Measurements from ENCODE around the gene IGFLR1.
A peak's percentile ranks its signal among the peaks of the same experiment; 100 is the strongest.

The IGFLR1 gene

DNA sequence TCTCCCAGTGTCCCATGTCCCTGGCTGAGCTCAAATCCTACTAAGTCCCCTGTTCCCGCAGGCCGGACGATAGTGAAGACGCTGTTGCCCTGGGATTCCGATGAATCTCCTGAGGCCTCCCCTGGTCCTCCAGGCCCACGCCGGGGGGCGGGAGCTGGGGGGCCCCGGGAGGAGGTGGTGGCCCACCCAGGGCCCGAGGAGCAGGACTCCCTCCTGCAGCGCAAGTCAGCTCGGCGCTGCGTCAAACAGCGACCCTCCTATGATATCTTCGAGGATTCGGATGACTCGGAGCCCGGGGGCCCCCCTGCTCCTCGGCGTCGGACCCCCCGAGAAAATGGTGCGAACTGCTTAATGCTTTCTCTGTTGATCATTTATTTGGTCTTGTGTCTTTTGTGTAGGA lies 18.6 kb downstream of the IGFLR1 start:
- no peak for DNase-seq

DNA sequence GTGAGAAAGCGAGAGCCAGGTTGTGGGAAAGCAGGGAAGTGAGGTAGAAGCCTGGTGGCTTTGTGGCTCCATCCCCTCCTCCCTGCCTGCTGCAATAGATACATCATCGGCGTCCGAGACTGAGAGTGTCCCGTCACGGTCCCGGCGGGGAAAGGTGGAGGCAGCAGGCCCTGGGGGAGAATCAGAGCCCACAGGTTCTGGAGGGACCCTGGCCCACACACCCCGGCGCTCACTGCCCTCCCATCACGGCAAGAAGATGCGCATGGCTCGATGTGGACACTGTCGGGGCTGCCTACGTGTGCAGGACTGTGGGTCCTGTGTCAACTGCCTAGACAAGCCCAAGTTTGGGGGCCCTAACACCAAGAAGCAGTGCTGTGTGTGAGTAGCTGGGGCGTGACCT lies 19.4 kb downstream of the IGFLR1 start:
- DNase-seq = no peak

DNA sequence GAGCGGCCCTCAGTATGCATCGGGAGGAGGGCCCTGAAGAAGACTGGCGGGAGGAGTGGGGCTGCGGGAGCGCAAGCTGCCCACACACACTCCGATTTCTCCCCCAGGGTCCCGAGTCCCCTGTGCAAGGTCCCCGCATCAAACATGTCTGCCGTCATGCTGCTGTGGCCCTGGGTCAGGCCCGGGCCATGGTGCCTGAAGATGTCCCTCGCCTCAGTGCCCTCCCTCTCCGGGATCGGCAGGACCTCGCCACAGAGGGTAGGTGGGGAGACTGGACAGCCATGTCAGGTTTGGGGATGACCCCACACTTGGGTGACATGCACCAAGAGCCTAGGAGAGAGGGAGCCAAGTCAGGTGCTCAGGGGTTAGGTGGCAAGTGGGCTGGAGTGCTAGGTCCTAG lies 19.8 kb downstream of the IGFLR1 start:
- DNase-seq = no peak

DNA sequence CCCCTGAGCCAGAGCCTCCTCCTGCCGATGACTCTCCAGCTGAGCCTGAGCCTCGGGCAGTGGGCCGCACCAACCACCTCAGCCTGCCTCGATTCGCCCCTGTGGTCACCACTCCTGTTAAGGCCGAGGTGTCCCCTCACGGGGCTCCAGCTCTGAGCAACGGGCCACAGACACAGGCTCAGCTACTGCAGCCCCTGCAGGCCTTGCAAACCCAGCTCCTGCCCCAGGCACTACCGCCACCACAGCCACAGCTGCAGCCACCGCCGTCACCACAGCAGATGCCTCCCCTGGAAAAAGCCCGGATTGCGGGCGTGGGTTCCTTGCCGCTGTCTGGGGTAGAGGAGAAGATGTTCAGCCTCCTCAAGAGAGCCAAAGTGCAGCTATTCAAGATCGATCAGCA lies 20.9 kb downstream of the IGFLR1 start:
- DNase-seq = no peak

DNA sequence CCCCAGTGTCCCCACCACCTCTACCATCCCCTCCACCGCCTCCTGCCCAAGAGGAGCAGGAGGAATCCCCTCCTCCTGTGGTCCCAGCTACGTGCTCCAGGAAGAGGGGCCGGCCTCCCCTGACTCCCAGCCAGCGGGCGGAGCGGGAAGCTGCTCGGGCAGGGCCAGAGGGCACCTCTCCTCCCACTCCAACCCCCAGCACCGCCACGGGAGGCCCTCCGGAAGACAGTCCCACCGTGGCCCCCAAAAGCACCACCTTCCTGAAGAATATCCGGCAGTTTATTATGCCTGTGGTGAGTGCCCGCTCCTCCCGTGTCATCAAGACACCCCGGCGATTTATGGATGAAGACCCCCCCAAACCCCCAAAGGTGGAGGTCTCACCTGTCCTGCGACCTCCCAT lies 21.6 kb downstream of the IGFLR1 start:
- no peak for DNase-seq

DNA sequence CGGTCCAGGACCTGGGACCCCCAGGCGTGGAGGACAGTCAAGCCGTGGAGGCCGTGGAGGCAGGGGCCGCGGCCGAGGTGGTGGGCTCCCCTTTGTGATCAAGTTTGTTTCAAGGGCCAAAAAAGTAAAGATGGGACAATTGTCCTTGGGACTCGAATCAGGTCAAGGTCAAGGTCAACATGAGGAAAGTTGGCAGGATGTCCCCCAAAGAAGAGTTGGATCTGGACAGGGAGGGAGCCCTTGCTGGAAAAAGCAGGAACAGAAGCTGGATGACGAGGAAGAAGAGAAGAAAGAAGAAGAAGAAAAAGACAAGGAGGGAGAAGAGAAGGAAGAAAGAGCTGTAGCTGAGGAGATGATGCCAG lies 22.1 kb downstream of the IGFLR1 start:
- no peak for DNase-seq

DNA sequence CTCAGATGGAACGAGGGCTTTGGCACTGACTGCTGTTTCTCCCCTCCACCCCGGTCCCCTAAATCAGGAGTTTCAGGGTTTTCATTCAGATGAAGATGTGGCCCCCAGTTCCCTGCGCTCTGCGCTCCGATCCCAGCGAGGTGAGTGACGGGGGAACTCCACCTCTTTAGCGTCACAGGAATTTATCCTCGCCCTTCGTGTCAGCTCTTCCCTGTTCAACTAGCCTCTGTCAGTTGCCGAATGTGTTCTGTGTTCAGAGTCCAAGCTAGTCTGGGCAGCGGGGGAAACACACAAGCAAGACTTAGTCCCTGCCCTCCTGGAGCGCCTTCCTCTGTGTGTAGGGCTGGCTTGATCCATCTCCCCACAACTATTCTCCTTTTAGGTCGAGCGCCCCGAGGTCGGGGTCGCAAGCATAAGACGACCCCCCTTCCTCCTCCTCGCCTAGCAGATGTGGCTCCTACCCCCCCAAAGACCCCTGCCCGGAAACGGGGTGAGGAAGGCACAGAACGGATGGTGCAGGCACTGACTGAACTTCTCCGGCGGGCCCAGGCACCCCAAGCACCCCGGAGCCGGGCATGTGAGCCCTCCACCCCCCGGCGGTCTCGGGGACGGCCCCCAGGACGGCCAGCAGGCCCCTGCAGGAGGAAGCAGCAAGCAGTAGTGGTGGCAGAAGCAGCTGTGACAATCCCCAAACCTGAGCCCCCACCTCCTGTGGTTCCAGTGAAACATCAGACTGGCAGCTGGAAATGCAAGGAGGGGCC lies 22.7 kb downstream of the IGFLR1 start:
- DNase-seq = no peak

DNA sequence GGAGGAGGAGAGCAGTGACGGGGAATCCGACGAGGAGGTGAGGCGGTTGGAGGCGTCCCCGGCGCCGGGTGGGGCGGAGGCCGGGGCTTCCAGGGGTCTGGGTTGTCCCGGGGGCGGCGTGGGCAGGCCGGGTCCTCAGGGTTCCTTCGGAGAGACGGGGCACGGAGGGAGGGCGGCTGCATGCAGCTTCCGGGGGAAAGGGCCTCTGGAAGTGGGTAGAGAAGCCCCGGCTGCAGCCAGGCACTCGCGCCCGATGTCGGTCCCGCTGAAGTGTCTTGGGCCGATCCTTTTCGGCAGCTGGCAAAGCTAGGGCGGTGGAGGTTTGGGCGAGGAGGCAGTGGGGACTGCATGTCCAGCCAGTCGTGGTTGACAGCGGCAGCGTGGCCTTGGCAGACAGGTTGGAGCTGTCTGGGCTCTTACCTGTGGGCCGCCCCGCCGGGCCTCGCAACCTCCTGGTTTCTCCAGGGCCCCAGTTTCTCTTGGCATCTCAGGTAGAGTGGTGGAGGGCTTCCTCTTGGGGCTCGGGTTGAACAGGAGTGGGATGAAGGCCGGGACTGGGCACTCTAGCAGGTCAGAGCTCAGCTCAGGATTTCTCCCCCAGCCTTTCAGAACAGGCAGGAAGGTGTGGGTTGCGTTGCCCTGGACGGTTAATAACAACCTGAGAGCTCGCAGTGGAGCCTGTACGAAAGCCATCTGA lies 23.8 kb downstream of the IGFLR1 start:
- DNase-seq = peak in 3 of 5 donors; percentile 32 to 51 (median 37)

DNA sequence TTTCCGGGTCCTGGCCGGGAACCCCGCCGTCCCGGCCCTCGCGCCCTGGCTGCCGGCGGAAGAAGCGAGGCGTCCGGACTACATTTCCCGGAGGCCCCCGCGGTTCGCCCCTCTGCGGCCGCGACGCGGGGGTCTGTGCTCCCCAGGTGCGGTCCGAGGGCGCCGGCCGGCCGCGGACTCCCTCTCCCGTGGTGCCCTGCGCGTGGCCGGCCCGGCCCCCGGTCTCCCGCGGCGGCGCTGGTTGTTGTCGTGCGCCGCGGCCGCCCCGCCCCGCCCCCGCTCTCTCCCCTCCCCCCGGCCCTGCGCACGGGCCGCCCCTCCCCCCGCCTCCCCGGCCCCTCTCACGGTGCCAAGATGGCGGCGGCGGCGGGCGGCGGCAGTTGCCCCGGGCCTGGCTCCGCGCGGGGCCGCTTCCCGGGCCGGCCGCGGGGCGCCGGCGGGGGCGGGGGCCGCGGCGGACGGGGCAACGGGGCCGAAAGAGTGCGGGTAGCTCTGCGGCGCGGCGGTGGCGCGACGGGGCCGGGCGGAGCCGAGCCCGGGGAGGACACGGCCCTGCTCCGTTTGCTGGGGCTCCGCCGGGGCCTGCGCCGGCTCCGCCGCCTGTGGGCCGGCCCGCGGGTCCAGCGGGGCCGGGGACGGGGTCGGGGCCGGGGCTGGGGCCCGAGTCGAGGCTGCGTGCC lies 24.4 kb downstream of the IGFLR1 start, which contains the start of gene KMT2B:
TSS of gene KMT2B (plus strand) at position 339 of the 680 bp plus-strand sequence. CDS start at position 355, 16 bp downstream.
- no peak for DNase-seq

DNA sequence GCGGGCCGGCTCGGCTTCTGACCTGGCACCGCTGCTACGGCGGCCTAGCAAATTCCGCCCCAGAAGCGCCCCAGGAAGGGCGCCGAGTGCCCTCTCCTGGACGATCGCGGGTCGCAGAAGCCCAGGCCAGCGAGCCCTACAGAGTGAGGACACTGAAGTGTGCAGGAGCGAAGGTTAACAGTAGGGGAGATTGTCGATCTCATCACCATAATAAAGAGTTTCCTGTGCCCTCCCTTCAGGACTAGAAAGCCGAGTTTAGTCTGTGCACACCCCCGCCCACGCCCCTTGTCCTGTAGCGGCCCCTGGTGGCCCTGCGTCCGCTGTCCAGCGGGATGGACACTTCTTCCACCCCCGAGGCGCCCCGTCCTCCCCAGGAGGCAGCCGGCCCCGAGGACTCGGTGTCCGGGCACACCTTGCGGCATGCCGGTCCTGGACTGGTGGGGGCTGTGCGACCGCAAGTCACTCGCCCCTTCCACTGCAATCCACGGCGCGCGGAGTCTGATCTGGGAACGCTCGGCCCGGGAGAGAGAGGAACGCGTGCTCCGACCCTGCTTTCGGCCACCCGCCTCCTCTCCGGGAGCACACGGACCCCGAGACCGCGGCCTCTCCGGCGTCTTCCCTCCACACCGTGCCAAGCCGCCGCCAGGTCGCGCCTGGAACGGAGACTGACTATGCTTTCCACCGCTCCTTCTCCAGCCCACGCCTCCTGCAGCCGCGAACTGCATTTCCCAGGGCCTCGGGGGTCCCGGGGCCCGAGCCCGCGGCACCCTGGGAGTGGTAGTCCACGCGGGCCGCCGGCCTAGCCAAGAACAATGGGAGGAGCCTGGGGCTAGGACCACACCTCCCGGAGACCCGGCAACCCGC lies 25.2 kb downstream of the IGFLR1 start:
- DNase-seq = peak; percentile 93 to 98 (median 97)

DNA sequence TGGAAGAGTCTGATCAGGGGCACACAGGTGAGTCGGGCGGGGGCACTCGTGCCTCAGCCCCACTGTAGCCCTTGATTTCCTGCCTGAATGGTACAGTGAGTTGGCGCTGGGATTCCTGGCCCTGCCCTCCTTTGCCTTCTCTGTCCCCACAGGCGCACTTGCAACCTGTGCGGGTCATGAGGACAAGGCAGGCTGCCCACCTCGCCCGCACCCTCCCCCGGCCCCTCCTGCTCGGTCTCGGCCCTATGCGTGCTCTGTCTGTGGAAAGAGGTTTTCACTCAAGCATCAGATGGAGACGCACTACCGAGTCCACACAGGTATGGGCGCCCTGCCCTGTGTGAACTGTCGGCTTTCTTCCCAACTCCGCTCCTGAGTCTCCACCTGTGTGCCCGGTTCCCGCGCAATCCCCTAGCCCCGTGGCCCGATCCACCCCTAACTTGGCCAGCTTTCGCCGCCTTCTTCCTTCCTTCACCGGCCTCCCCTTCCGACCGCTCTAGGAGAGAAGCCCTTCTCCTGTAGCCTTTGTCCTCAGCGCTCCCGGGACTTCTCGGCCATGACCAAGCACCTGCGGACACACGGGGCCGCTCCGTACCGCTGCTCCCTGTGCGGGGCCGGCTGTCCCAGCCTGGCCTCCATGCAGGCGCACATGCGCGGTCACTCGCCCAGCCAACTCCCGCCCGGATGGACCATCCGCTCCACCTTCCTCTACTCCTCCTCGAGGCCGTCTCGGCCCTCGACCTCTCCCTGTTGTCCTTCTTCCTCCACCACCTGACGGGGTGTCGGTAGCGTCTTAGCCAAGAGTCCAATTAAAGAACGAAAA lies 26.1 kb downstream of the IGFLR1 start:
- DNase-seq = peak in 1 of 5 donors; percentile 29

DNA sequence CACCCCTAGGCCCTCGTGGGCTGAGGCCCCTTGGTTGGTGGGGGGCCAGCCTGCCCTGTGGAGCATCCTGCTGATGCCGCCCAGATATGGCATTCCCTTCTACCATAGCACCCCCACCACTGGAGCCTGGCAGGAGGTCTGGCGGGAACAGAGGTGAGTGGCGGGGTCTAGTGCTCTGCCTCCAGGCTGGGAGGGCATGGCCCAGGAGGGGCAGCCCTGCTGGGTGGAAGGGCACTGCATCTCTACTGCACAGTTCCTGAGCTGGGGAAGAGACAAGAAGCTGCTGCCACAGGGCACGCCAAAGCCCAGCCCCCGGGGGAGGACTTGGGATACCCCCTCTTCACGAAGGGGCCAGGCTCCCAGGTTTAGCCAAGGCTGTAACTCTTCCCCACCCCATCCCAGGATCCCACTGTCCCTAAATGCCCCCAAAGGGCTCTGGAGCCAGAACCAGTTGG lies 26.9 kb downstream of the IGFLR1 start:
- no peak for DNase-seq

DNA sequence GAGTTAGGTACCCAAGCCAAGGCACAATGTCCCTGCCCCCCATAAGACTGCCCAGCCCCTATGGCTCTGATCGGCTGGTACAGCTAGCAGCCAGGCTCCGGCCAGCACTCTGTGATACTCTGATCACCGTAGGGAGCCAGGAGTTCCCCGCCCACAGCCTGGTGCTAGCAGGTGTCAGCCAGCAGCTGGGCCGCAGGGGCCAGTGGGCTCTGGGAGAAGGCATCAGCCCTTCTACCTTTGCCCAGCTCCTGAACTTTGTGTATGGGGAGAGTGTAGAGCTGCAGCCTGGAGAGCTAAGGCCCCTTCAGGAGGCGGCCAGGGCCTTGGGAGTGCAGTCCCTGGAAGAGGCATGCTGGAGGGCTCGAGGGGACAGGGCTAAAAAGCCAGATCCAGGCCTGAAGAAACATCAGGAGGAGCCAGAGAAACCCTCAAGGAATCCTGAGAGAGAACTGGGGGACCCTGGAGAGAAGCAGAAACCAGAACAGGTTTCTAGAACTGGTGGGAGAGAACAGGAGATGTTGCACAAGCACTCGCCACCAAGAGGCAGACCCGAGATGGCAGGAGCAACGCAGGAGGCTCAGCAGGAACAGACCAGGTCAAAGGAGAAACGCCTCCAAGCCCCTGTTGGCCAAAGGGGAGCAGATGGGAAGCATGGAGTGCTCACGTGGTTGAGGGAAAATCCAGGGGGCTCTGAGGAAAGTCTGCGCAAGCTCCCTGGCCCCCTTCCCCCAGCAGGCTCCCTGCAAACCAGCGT lies 27.5 kb downstream of the IGFLR1 start:
- DNase-seq = peak in 1 of 5 donors; percentile 54

DNA sequence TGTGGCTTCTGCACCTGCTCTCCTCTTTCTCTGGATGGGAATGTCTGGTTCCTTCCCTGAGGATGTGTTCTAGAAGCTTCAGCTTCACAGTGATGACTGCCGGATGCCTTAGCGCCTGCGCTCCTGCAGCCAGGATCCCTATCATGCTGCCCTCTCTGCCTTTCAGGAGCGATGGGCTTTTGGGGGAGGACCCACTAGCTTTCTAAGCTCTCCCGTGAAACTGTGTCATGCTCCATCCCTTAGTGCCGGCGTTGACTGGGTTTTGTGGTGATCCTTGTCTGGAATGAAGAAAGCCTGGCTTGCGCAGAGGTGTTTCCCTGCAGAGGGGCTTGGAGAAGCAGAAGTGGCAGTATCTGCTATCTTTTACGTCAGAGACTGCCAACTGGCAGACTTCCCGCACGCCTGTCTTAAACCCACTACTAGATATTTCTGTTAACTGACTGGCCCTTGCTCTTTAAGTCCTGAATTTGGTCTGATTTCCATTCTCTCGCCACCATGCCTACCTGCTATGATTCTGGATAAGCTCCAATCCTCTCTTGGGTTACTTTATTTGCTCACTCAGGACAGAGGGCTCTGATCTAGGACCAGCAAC lies 28.3 kb downstream of the IGFLR1 start:
- peak in 1 of 5 donors; percentile 19 for DNase-seq

DNA sequence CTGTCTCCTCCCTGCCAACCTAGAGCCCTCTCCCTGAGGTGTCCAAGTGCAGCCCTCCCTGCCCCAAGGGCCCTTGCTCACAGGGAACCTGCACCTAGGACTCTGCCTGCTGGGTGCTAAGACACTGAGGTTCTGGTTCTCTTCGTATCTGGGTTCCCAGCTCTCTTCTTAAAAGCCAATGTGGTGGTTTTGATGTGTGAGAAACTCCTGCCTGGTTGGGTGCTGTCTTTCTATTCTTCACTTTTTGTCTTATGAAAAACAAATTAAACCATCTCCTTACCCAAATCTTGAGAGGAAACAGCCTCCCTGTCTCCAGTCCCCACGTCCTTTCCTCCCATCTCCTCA lies 28.8 kb downstream of the IGFLR1 start:
- no peak for DNase-seq

DNA sequence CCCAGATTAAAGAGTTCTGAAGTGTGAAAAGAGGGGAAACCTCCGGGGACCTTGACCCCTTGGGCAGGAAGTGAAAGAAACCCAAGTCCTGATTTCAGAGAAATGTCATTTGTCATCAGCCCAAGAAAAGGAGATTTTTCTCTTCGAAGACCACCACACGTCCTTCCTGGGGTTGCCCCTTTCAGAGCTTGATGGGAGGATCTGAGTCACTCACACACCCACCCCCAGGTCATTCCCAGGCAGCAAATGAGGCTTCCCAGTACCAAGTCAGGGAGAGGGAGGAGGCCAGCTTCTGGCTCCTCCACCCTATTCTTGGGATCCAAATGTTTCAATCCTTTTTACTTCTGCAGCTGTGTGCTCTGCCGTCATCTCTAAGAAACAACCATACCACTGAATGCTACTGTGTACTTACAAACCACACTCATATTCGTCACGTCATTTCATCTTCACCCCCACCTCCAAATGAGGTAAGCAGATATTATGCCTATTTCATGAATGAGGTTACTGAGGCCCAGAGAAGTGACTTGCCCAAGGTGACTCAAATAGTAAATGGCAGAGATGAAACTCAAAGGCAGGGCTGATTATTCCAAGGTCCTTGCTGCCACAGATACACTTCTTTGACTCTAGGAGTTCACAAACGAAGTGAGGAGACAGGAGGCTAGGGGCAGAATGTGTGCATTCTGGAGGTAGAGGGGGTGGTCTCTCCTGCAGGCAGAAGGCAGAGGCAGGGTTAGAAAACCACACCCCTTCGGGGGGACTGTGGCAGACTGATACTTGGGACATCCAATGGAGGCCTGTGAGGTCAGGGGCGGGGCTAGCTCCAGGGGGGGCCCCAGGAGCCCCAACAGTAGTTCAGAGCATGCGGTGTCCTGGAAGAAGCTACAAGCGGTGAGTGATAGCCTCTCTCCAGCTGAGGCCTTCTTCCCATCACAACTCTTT lies 29.4 kb downstream of the IGFLR1 start:
- peak in 2 of 5 donors; percentile 29 to 95 for DNase-seq

DNA sequence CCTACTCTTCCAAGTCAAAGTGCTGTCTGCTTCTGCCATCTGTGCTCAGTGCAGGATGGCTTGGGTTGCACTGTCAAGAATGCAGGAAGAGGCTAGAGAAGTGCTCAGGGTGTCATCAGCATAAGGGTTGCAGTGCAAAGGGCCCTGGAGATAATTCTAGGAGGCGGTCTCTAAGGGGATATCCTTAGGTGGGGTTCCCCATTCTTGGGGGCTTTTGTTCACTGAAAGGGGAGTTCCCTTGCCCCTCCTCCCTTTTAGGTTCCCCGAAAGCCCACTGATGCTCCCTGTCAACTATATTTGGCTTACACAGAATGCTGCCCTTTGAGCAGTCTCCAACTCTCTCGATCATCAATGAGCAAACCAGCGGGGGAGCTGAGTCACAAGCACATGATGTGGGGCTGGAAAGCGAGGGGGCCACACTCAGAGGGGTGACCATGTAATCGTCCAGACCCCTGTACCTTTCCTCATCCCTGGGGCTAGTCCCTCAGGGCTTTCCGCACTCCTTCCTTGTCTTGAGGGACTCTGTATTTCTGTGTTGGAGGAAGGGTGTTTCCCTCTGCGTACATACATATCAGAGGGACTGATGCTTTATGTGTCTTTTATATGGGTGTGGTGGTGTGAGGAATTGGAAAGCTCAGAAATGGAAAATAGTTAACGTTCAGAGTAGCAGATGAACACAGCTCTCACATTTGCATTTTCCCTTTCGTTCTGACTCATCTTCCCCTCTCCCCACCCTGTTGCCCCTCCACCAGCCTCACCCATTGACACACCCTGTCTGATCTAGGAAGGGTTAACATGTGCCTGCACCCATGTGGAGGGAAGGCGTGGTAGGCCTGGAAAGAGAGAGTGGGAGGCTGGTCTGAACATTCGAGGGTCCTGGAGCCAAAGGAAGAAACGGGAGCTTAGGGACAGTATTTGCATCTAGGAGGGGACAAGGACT lies 31.2 kb downstream of the IGFLR1 start:
- DNase-seq = peak in 1 of 5 donors; percentile 91

DNA sequence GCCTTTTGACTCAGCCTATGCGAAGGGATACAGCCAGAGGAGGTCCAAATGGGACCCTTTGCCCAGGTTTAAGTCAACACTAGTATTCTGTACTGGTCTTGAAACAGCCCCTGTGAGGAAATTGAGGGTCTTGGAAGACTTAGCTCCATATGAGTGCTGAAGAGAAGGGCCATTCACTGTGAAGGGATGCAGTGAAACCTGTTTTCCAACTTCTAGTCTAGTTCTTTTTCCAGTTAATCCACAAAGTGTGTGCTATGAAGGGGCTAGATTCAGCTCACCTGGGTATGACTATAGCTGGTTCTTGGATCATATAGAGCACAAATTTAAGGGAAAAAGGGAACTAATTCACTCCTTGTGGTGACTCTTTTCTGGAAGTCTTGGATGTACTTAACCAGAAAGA lies 33.9 kb downstream of the IGFLR1 start:
- DNase-seq = no peak

Measured in T-helper 1 cell (primary cell).